Measurements from ENCODE around the gene XPC. TPM values are rescaled to one million over a fixed set of nuclear protein-coding genes. Genes with fewer than 3 reads are reported as not detected.

Gene XPC
- total and polyA plus RNA-seq, 7 donors, result 5.3 to 19.5 (median 15.1) TPM

DNA sequence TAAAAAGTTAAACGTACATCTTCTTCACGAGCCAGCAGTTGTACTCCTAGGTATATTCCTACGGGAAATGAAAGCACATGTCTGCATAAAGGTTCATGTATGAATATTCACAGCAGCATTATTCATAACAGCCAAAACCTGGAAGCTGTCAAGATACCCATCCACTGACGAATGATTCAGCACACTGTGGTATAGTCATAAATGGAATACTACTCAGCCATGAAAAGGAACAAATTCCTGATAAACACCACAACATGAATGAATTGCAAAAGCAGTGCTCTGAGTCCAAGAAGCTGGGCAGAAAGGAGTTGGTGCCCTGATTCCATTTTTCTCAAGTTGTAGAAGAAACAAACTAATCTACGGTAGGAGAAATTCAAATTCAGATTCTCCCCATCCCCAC lies 49.7 kb downstream of the XPC start:
- TF ChIP-seq, protein P1, sequence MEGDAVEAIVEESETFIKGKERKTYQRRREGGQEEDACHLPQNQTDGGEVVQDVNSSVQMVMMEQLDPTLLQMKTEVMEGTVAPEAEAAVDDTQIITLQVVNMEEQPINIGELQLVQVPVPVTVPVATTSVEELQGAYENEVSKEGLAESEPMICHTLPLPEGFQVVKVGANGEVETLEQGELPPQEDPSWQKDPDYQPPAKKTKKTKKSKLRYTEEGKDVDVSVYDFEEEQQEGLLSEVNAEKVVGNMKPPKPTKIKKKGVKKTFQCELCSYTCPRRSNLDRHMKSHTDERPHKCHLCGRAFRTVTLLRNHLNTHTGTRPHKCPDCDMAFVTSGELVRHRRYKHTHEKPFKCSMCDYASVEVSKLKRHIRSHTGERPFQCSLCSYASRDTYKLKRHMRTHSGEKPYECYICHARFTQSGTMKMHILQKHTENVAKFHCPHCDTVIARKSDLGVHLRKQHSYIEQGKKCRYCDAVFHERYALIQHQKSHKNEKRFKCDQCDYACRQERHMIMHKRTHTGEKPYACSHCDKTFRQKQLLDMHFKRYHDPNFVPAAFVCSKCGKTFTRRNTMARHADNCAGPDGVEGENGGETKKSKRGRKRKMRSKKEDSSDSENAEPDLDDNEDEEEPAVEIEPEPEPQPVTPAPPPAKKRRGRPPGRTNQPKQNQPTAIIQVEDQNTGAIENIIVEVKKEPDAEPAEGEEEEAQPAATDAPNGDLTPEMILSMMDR (IDR thresholded peaks at IDR 0.05), result no peak
- no peak overlapping the region for H3K27ac ChIP-seq
- peaks cover 12 to 67% of the 10 kb centered on the region in 2 donors for H3K36me3 ChIP-seq (ENCODE audit: insufficient read depth in 1 of 2, low read depth in 1 of 2)
- DNase-seq, result no peak
- H3K4me1 ChIP-seq, result peaks cover 18% of the 10 kb centered on the region
- no peaks in the 10 kb centered on the region for H3K9me3 ChIP-seq
- no peak for ATAC-seq
- H3K4me3 ChIP-seq, result no peak overlapping the region
- 98 to 99% (median 98%) methylated on average over 5 of the region's 5 CpGs for WGBS, 3 donors
- no peaks in the 10 kb centered on the region for H3K27me3 ChIP-seq (ENCODE audit: insufficient read depth in 3 of 3, low read length in 2 of 3)
- intact Hi-C loops (cut with DNase I), result loop anchor here in 1 of 2 donors (5.0 kb wide), 1 partner anchor 49 kb away; the partner anchor contains the start of genes LSM3 and XPC

DNA sequence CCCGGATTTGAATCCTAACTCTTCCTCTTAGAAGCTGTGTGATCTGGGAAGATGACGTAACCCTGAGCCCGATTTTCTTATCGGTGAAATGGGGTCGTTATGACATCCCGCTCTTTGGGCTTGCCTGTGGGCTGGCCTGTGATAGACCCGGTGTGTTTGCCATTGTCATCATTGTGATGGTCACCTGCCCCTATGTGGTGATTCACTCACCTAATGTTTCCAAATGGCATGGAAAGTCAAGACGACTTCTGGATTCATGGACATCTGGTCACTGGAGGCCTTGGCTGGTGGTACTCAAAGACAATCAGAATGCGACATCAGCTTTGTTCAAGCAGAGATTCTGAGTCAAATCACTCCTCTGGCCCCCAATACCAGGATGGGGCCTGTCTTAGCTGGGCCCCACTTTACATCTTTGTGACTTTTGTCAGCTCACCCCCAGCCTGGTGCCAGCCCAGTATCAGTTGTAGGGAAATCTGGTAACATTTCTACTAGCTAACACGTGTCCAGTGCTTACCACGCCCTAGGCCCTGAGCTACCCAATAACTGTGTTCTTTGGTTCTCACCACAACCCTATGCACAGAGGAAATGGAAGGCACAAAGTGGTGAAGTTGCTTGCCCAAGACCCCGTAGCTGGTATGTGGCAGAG lies 50.8 kb downstream of the XPC start:
- DNase-seq, result no peak
- WGBS, 3 donors, result 88 to 90% (median 89%) methylated on average over 12 of the region's 12 CpGs
- Histone ChIP-seq H3K27ac (peak overlapping the region; percentile 27), H3K36me3 (ENCODE audit: insufficient read depth in 1 of 2, low read depth in 1 of 2) (peaks cover 6 to 56% of the 10 kb centered on the region in 2 donors), H3K4me3 (no peak overlapping the region), H3K9me3 (no peaks in the 10 kb centered on the region), H3K27me3 (ENCODE audit: insufficient read depth in 3 of 3, low read length in 2 of 3) (no peaks in the 10 kb centered on the region), H3K4me1 (peaks cover 27% of the 10 kb centered on the region)
- ATAC-seq, result no peak
- intact Hi-C loops (cut with DNase I), result loop anchor here in 1 of 2 donors (5.0 kb wide), 1 partner anchor 50 kb away; the partner anchor contains the start of genes LSM3 and XPC
- TF ChIP-seq, protein P1 (IDR thresholded peaks at IDR 0.05), result no peak

DNA sequence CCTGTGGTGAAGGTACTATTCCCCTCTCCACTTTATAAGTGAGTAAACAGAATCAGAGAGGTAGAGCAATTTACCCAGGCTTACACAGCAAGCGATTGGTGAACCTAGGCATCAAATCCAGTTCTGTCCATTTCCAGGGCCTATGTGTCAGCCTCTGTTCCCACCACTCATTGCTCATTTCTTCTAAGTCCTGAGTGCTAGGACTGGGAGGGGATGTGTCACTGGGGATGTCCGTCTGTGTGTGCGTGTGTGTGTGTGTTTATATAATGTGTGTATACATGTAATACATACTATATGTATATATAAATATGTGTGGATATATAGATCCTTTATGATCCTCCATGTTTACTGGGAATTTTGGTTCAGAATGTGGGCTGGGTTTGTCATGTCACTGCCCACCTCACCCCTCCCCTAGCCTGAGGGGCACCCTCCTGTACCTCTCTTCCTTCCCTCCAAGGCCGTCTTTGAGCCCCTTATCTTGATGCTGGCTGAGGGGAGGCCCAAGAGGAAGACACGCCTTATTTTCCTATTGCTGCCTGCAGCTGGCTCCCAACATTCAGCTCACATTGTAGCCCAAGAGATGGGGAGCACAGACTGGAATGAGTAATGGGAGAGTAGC lies 51.4 kb downstream of the XPC start:
- TF ChIP-seq, protein P1 (IDR thresholded peaks at IDR 0.05), result no peak
- WGBS, 3 donors, result 79 to 84% (median 81%) methylated on average over 5 of the region's 5 CpGs
- Histone ChIP-seq H3K9me3 (no peaks in the 10 kb centered on the region), H3K27ac (peak overlapping the region; percentile 97), H3K27me3 (ENCODE audit: insufficient read depth in 3 of 3, low read length in 2 of 3) (no peaks in the 10 kb centered on the region), H3K4me1 (peaks cover 30% of the 10 kb centered on the region), H3K4me3 (peak overlapping the region; percentile 98), H3K36me3 (ENCODE audit: insufficient read depth in 1 of 2, low read depth in 1 of 2) (peaks cover 5 to 54% of the 10 kb centered on the region in 2 donors)
- intact Hi-C loops (cut with DNase I), result loop anchor here in 1 of 2 donors (5.0 kb wide), 1 partner anchor 50 kb away; the partner anchor contains the start of genes LSM3 and XPC
- DNase-seq (no peak), ATAC-seq (no peak)

DNA sequence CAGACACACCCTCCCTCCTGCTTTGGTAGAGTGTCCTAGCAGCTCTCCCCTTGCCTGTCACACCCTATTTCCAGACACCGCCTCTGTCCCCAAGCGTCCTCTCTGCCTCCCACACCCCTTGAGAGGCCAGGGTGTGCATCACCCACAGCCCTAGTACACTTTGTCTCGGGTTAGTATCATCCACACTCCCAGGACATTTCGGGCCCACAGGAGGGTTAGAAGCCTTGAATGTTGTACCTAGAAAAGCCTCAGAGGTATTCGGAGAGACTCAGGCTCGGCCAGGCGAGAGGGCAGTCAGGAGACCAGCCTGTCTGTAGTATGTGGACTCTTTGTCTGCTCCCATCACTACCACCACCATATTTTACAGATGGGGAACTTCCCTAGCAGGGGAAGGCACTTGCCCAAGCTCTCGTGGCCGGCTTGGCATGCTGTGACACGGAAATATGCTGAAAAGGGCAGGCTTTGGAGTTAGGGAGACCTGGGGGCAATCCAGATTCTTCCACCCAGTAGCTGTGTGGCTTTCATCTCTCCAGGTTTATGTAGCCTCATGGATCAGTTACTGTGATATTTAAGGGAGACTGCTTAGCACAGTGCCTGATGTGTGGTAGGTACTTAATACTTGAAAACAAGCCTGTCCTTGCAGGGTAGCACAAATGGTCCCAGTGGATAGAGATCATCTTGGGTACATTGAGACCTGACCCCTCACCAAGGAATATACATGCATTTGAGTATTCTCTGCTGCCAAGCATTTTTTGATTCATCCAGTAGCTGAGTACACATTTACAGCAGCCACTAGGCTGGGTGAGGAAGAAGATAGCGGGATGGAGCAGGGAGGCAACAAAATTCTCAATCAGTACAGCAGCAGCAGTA lies 52.1 kb downstream of the XPC start:
- H3K4me1 ChIP-seq, result peaks cover 30% of the 10 kb centered on the region
- intact Hi-C loops (cut with DNase I), result loop anchor here in 1 of 2 donors (5.0 kb wide), 1 partner anchor 51 kb away; the partner anchor contains the start of genes LSM3 and XPC
- peak overlapping the region; percentile 97 for H3K27ac ChIP-seq
- 39 to 47% (median 41%) methylated on average over 11 of the region's 11 CpGs for WGBS, 3 donors
- peak overlapping the region; percentile 98 for H3K4me3 ChIP-seq
- H3K36me3 ChIP-seq (ENCODE audit: insufficient read depth in 1 of 2, low read depth in 1 of 2), result peaks cover 7 to 54% of the 10 kb centered on the region in 2 donors
- H3K9me3 ChIP-seq, result no peaks in the 10 kb centered on the region
- DNase-seq (peak in 1 of 2 donors; percentile 95), ATAC-seq (peak in 1 of 4 donors; percentile 82)
- TF ChIP-seq, protein P1 (IDR thresholded peaks at IDR 0.05), result no peak
- no peaks in the 10 kb centered on the region for H3K27me3 ChIP-seq (ENCODE audit: insufficient read depth in 3 of 3, low read length in 2 of 3)

All from psoas muscle (tissue), 8 donors.